ENCODE data around the gene CLDN20. TPM values are rescaled to one million over a fixed set of nuclear protein-coding genes. Genes with fewer than 3 reads are reported as not detected.
"Not testable (repeated sequence)": the region's sequence is repeated elsewhere in the genome, so short reads cannot be mapped to it uniquely, and the experiment has no call there.

Gene CLDN20
- total RNA-seq, 3 donors from 2014 or later: not detected

GRCh38 chr6:155306958-155307357 is 43.1 kb downstream of the CLDN20 start:
- no peaks in the 10 kb centered on the region for H3K36me3 ChIP-seq (ENCODE audit: low read depth)

DNA sequence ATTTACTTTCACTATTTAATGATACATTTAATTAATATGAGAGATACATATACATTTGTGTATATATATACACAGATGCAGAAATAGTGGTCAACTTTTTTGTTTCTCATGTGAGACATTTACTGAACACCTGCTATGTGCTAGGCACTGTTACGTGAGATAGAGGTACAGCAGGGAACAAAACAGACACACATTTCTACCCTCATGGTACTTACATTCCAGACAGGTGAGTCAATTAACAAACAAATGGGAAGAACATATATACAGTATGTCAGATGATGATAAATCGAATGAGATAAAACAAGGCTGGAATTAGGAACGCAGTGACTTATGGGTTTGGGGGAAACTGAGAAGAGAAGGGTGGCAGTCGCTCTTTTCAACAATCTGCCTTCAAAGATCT is 45.3 kb downstream of the CLDN20 start:
- H3K4me3 ChIP-seq: no peak overlapping the region
- peaks cover 4% of the 10 kb centered on the region for H3K4me1 ChIP-seq (ENCODE audit: low read depth)
- TF ChIP-seq CTCF (IDR thresholded peaks at IDR 0.05): no peak
- no peaks in the 10 kb centered on the region for H3K36me3 ChIP-seq (ENCODE audit: low read depth)
- no peaks in the 10 kb centered on the region for H3K9me3 ChIP-seq
- DNase-seq (no peak), ATAC-seq (no peak)
- intact Hi-C loops (cut with DNase I, micrococcal nuclease): no loop called here

More at GRCh38 chr6:155306958-155307357, 43.1 kb downstream of the CLDN20 start:
- ATAC-seq (no peak), DNase-seq (no peak)
- no peaks in the 10 kb centered on the region for H3K9me3 ChIP-seq
- intact Hi-C loops (cut with DNase I, micrococcal nuclease): no loop called here
- no peak overlapping the region for H3K4me3 ChIP-seq
- no peak for TF ChIP-seq CTCF (IDR thresholded peaks at IDR 0.05)
- H3K4me1 ChIP-seq (ENCODE audit: low read depth): no peaks in the 10 kb centered on the region

DNA sequence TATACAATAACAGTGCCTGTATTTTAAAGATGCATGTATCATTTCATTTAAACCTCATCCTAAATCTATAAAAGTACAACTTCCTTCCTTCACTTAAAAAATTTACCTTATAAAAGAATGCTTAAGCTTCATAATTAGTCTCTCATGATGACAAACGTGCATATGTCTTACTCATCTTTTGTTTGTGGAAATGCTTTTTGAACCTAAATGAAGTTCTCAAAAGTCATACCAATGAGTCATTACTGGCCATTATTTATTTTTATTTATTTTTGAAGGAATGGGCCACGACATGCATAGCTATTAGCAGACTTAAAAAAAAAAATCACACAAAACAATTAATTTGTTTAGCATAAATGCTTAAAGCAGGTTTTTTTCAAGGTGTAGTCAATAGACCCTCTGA is 46.8 kb downstream of the CLDN20 start:
- Histone ChIP-seq H3K4me1 (ENCODE audit: low read depth) (peaks cover 8% of the 10 kb centered on the region), H3K9me3 (no peaks in the 10 kb centered on the region), H3K4me3 (no peak overlapping the region), H3K36me3 (ENCODE audit: low read depth) (no peaks in the 10 kb centered on the region)
- intact Hi-C loops (cut with DNase I, micrococcal nuclease): no loop called here
- DNase-seq: no peak
- no peak for ATAC-seq
- TF ChIP-seq CTCF (IDR thresholded peaks at IDR 0.05): no peak

GRCh38 chr6:155311086-155311485 is 47.3 kb downstream of the CLDN20 start:
- TF ChIP-seq CTCF (IDR thresholded peaks at IDR 0.05): no peak
- H3K4me3 ChIP-seq: no peak overlapping the region
- peaks cover 9% of the 10 kb centered on the region for H3K4me1 ChIP-seq (ENCODE audit: low read depth)
- intact Hi-C loops (cut with DNase I, micrococcal nuclease): no loop called here
- H3K36me3 ChIP-seq (ENCODE audit: low read depth): no peaks in the 10 kb centered on the region
- H3K9me3 ChIP-seq: no peaks in the 10 kb centered on the region
- no peak for ATAC-seq
- no peak for DNase-seq

- no peak for TF ChIP-seq CTCF (IDR thresholded peaks at IDR 0.05)
- no peak for ATAC-seq
- DNase-seq: no peak
- peaks cover 9% of the 10 kb centered on the region for H3K4me1 ChIP-seq (ENCODE audit: low read depth)
- no peak overlapping the region for H3K4me3 ChIP-seq
- intact Hi-C loops (cut with DNase I, micrococcal nuclease): no loop called here
- H3K36me3 ChIP-seq (ENCODE audit: low read depth): no peaks in the 10 kb centered on the region
- H3K9me3 ChIP-seq: no peaks in the 10 kb centered on the region
Measured at GRCh38 chr6:155311583-155311982, 47.8 kb downstream of the CLDN20 start.

DNA sequence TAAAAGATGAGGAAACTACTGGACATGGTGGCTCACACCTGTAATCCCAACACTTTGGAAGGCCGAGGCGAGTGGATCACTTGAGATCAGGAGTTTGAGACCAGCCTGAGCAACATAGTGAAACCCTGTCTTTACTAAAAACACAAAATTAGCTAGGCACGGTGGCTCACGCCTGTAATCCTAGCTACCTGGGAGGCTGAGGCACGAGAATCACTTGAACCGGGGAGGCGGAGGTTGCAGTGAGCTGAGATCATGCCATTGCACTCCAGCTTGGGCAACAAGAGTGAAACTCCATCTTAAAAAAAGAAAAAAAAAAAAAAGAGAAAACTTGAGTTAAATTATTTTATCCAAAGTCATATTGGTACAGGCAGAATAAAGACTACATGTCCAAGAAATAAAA is 49.1 kb downstream of the CLDN20 start:
- H3K36me3 ChIP-seq (ENCODE audit: low read depth); ATAC-seq; H3K9me3 ChIP-seq; H3K4me1 ChIP-seq (ENCODE audit: low read depth); intact Hi-C loops (cut with DNase I, micrococcal nuclease); H3K4me3 ChIP-seq; DNase-seq: not testable (repeated sequence)

All from mucosa of descending colon (tissue), 3 donors.